ENCODE measurements around the gene MRPS22. TPM values are rescaled to one million over a fixed set of nuclear protein-coding genes. Genes with fewer than 3 reads are reported as not detected.

MRPS22 gene
- total RNA-seq, 1 donor from 2014 or later: 45.7 TPM

DNA sequence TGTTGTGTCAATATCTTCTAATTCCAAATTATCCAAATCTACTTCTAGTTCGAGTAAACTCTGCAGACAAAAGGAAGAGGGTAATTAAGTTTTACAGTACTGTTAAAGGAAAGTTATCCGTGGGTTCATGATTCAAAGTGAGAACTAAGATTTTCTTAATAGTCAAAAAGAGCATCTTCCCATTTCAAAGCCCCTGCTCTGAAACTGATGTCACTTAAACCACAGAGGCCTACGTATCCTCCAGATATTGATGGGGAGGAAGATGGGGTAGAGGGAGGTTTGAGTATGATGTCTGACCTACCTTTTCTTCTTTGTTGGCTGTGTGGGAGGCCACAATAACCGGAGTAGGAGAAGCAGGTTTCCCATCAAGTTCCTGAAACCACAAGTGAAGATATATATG lies 14.1 kb downstream of the MRPS22 start:
- DNase-seq (ENCODE audit: low read depth): no peak
- no peaks in the 10 kb centered on the region for H3K27me3 ChIP-seq (ENCODE audit: control insufficient read depth, insufficient read depth, low read length)
- TF ChIP-seq CTCF (IDR thresholded peaks at IDR 0.05; ENCODE audit: insufficient read depth, low read length, poor library complexity, severe bottlenecking): no peak
- no peak overlapping the region for H3K4me3 ChIP-seq (ENCODE audit: low read depth, low read length)
- H3K36me3 ChIP-seq (ENCODE audit: control insufficient read depth, insufficient read depth, low read length): peaks cover 5% of the 10 kb centered on the region

- peaks cover 5% of the 10 kb centered on the region for H3K36me3 ChIP-seq (ENCODE audit: control insufficient read depth, insufficient read depth, low read length)
- H3K27me3 ChIP-seq (ENCODE audit: control insufficient read depth, insufficient read depth, low read length): no peaks in the 10 kb centered on the region
- TF ChIP-seq CTCF (IDR thresholded peaks at IDR 0.05; ENCODE audit: insufficient read depth, low read length, poor library complexity, severe bottlenecking): no peak
- H3K4me3 ChIP-seq (ENCODE audit: low read depth, low read length): no peak overlapping the region
- DNase-seq (ENCODE audit: low read depth): peak; percentile 12
Measured at GRCh38 chr3:139358841-139359562, 15.2 kb downstream of the MRPS22 start.

GRCh38 chr3:139361276-139361675 lies 17.5 kb downstream of the MRPS22 start:
- Histone ChIP-seq H3K4me3 (ENCODE audit: low read depth, low read length) (no peak overlapping the region), H3K36me3 (ENCODE audit: control insufficient read depth, insufficient read depth, low read length) (peaks cover 2% of the 10 kb centered on the region), H3K27me3 (ENCODE audit: control insufficient read depth, insufficient read depth, low read length) (no peaks in the 10 kb centered on the region)
- no peak for TF ChIP-seq CTCF (IDR thresholded peaks at IDR 0.05; ENCODE audit: insufficient read depth, low read length, poor library complexity, severe bottlenecking)
- no peak for DNase-seq (ENCODE audit: low read depth)

GRCh38 chr3:139364549-139364948 lies 20.7 kb downstream of the MRPS22 start:
- Histone ChIP-seq H3K4me3 (ENCODE audit: low read depth, low read length) (no peak overlapping the region), H3K36me3 (ENCODE audit: control insufficient read depth, insufficient read depth, low read length) (no peaks in the 10 kb centered on the region), H3K27me3 (ENCODE audit: control insufficient read depth, insufficient read depth, low read length) (no peaks in the 10 kb centered on the region)
- DNase-seq (ENCODE audit: low read depth): no peak
- TF ChIP-seq CTCF (IDR thresholded peaks at IDR 0.05; ENCODE audit: insufficient read depth, low read length, poor library complexity, severe bottlenecking): no peak

DNA sequence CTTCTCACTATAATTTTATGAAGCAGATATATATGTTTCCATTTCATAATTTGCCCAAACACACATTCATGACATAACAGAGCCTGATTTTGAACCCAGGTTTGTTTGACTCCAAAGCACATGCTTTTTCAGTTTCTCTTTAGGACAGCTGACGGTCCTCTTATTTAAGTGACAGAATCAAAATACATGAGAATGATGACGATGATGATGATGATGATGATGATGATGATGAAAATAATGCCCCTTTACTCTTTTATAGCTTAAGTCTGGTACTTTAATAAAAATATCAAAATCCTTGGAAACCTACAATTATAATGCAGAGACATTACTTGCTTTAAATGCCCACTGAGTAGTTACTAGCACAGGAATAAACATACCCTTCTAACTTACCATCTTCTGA lies 30.3 kb downstream of the MRPS22 start:
- no peak for TF ChIP-seq CTCF (IDR thresholded peaks at IDR 0.05; ENCODE audit: insufficient read depth, low read length, poor library complexity, severe bottlenecking)
- Histone ChIP-seq H3K36me3 (ENCODE audit: control insufficient read depth, insufficient read depth, low read length) (peaks cover 7% of the 10 kb centered on the region), H3K4me3 (ENCODE audit: low read depth, low read length) (no peak overlapping the region), H3K27me3 (ENCODE audit: control insufficient read depth, insufficient read depth, low read length) (no peaks in the 10 kb centered on the region)
- no peak for DNase-seq (ENCODE audit: low read depth)

DNA sequence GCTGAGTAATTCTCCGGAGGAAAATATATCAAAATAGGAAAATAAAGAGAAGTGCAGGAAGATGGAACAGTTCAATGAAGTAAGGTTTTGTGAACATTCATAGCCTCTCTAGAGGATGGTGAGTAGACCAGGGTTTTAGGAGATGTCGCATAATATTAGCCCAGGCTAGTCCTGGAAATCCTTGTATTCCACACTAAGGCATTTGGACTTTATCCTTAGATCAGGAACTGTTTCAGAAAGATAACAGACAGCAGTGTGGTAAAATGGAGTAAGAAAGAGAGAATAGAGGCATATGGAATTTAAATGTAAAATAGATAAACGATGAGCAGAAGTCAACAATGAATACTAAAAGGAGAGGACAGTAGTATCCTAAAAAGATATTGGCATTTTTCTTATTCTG lies 33.6 kb downstream of the MRPS22 start:
- no peak for TF ChIP-seq CTCF (IDR thresholded peaks at IDR 0.05; ENCODE audit: insufficient read depth, low read length, poor library complexity, severe bottlenecking)
- Histone ChIP-seq H3K4me3 (ENCODE audit: low read depth, low read length) (no peak overlapping the region), H3K36me3 (ENCODE audit: control insufficient read depth, insufficient read depth, low read length) (peaks cover 1% of the 10 kb centered on the region)

More for the DNA sequence above, 33.6 kb downstream of the MRPS22 start:
- no peaks in the 10 kb centered on the region for H3K27me3 ChIP-seq (ENCODE audit: control insufficient read depth, insufficient read depth, low read length)
- no peak for DNase-seq (ENCODE audit: low read depth)
